ENCODE results near the gene GRM4.
"Not testable (repeated sequence)": the region's sequence is repeated elsewhere in the genome, so short reads cannot be mapped to it uniquely, and the experiment has no call there.

The GRM4 gene

GRCh38 chr6:34146021-34146782 lies at the start of gene GRM4:
GRM4 (minus strand) TSS chr6:34146087; CDS start chr6:34133496, 12,591 bp downstream.
- no peak for DNase-seq

- no peak for DNase-seq
These were observed 48.9 kb upstream of the GRM4 start for GRCh38 chr6:34194772-34195171.

- DNase-seq: no peak
These were observed 44.7 kb upstream of the GRM4 start for GRCh38 chr6:34190504-34191122.

- DNase-seq: no peak
These were observed 44.1 kb upstream of the GRM4 start for GRCh38 chr6:34189806-34190503.

- DNase-seq: not testable (repeated sequence)
These were observed 38.8 kb upstream of the GRM4 start for GRCh38 chr6:34184726-34185125.

GRCh38 chr6:34182751-34183531 lies 37.1 kb upstream of the GRM4 start:
- no peak for DNase-seq

GRCh38 chr6:34181908-34182307 lies 36.0 kb upstream of the GRM4 start:
- DNase-seq: no peak

- DNase-seq: no peak
These were observed 33.3 kb upstream of the GRM4 start for GRCh38 chr6:34179106-34179720.

- DNase-seq: no peak
These were observed 32.6 kb upstream of the GRM4 start for GRCh38 chr6:34178357-34179105.

- no peak for DNase-seq
These were observed 31.3 kb upstream of the GRM4 start for GRCh38 chr6:34177181-34177591.

GRCh38 chr6:34176261-34177031 lies 30.6 kb upstream of the GRM4 start:
- no peak for DNase-seq

GRCh38 chr6:34174846-34175399 lies 29.0 kb upstream of the GRM4 start:
- no peak for DNase-seq

GRCh38 chr6:34172961-34173775 lies 27.3 kb upstream of the GRM4 start:
- no peak for DNase-seq

- no peak for DNase-seq
These were observed 24.5 kb upstream of the GRM4 start for GRCh38 chr6:34170346-34170745.

- no peak for DNase-seq
These were observed 24.0 kb upstream of the GRM4 start for GRCh38 chr6:34169897-34170296.

- no peak for DNase-seq
These were observed 16.1 kb upstream of the GRM4 start for GRCh38 chr6:34161857-34162515.

- DNase-seq: no peak
These were observed 14.0 kb upstream of the GRM4 start for GRCh38 chr6:34159844-34160243.

GRCh38 chr6:34158876-34159275 lies 13.0 kb upstream of the GRM4 start:
- DNase-seq: no peak

GRCh38 chr6:34157851-34158250 lies 12.0 kb upstream of the GRM4 start:
- no peak for DNase-seq

Data from NCI-H1417 treated with DMSO at 0.1 percent for 48 hours (cell line).